GM12865 (cell line): Measurements from ENCODE around the gene NEURL2.

Experiments
- DNase-seq: peaks from one replicate; pipeline ENCODE4 v3.0.0; 2010; ENCODE audit warnings: low read depth
- H3K4me3 ChIP-seq: 2 replicates; pipeline ENCODE4 v1.5.1; 2011; ENCODE audit warnings: mild to moderate bottlenecking, low read depth, low read length, control low read depth
- TF ChIP-seq, protein P1 (sequence below): IDR thresholded peaks from 2 replicates; pipeline ENCODE4 v1.5.1; 2011; ENCODE audit warnings: low read length, control low read depth, low read depth, inconsistent platforms; ENCODE audit not compliant: insufficient read depth; ENCODE audit errors: missing control alignments

Gene NEURL2

GRCh38 chr20:45918779-45919537, 27.9 kb upstream of the NEURL2 start:
- H3K4me3 ChIP-seq: no peak overlapping the region
- TF ChIP-seq, protein P1, sequence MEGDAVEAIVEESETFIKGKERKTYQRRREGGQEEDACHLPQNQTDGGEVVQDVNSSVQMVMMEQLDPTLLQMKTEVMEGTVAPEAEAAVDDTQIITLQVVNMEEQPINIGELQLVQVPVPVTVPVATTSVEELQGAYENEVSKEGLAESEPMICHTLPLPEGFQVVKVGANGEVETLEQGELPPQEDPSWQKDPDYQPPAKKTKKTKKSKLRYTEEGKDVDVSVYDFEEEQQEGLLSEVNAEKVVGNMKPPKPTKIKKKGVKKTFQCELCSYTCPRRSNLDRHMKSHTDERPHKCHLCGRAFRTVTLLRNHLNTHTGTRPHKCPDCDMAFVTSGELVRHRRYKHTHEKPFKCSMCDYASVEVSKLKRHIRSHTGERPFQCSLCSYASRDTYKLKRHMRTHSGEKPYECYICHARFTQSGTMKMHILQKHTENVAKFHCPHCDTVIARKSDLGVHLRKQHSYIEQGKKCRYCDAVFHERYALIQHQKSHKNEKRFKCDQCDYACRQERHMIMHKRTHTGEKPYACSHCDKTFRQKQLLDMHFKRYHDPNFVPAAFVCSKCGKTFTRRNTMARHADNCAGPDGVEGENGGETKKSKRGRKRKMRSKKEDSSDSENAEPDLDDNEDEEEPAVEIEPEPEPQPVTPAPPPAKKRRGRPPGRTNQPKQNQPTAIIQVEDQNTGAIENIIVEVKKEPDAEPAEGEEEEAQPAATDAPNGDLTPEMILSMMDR: no peak
- no peak for DNase-seq

DNA sequence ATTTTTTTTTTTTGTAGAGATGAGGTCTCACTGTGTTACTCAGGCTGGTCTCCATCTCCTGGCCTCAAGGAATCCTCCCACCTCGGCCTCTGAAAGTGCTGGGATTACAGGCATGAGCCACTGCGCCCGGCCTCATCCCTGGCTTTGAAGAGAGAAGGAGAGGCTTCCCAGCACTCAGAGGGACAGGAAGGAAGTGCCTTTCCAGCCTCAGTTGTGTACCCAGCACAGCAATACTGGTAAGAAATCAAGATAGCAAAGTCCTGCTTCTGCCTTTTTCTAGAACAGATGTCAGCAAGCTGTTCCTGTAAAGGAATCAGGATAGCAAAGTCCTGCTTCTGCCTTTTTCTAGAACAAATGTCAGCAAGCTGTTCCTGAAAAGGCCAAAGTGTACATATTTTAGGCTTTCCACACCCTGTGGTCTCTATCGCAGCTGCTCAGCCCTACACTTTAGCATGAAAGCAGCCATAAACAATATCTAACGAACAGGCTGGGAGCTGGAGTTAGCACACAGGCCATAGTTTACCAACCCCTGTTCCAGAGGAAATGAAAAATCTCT, 27.3 kb upstream of the NEURL2 start:
- no peak overlapping the region for H3K4me3 ChIP-seq
- TF ChIP-seq, protein P1: no peak
- no peak for DNase-seq

- TF ChIP-seq, protein P1: no peak
- DNase-seq: no peak
- no peak overlapping the region for H3K4me3 ChIP-seq
Measured at GRCh38 chr20:45917790-45918141, 26.8 kb upstream of the NEURL2 start.

DNA sequence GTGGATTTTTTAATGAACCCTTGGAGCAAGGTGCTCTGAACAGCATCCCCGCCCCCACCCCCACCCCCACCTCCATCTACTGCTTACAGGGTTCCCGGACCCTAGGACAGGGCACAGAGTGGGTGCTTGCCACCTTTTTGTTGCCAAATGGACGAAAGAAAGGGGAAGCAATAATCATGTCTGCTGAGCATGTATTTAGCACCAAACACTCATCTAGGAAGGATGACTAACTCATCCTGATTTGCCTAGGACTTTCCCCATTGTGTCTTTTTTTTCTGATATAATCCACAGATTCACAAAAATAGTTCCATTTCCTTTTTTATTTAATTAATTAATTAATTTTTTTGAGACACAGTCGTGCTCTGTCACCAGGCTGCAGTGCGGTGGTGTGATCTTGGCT, 22.1 kb upstream of the NEURL2 start:
- TF ChIP-seq, protein P1: no peak
- DNase-seq: peak; percentile 33
- H3K4me3 ChIP-seq: no peak overlapping the region

GRCh38 chr20:45912344-45912682, 21.3 kb upstream of the NEURL2 start:
- peak overlapping the region; percentile 45 for H3K4me3 ChIP-seq
- DNase-seq: no peak
- TF ChIP-seq, protein P1: no peak

DNA sequence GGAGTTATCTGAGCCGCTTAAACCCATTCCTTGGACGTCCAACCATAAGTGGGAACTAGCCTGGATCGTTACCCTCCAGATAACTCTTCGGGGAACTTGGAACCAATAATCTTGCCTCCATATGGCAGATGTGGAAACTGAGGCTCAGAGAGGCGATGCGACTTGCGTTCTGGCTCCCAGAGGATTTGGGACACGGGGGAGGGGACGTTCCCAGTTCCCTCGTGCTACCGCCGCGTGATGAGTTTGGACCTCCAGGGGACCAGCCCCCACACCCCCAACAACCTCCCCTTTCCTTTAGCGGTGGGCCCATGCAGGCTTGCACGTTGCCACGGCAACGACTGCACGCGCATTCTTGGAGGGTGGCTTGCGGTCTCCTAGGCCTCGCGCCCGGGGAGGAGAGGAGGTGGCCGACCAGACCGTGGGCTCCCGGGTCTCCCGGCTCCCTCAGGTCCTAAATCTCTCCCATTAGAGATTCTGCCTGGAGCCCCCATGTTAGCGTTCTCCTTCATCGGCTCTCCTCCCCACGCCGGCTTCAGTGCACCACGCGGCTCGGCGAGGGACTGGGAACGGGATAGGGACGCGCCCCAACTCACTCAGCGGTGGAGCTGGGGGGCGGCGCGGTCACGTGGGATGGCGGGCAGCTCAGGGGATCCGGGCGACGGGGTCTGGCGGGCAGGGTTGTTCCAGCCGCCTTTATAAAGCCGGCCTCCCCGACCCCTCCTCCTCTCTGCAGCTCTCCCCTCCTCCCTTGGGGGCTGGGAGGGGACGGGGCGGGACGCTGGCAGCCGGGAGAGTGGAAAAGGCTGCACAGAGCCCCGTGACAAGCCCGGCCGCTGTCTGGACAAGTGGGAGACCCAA, 20.7 kb upstream of the NEURL2 start, which contains the start of gene PLTP:
PLTP (minus strand) TSS at position 670 of the 858 bp plus-strand sequence. CDS start 703 bp downstream, outside the sequence.
- TF ChIP-seq, protein P1: no peak
- DNase-seq: peak; percentile 41
- H3K4me3 ChIP-seq: peak within 1 kb of the TSS; percentile 45
